ENCODE data around the gene MICALL1. TPM values are rescaled to one million over a fixed set of nuclear protein-coding genes. Genes with fewer than 3 reads are reported as not detected.
"Not testable (repeated sequence)": the region's sequence is repeated elsewhere in the genome, so short reads cannot be mapped to it uniquely, and the experiment has no call there.

The MICALL1 gene
- total RNA-seq, 1 donor from 2014 or later: 115 TPM

DNA sequence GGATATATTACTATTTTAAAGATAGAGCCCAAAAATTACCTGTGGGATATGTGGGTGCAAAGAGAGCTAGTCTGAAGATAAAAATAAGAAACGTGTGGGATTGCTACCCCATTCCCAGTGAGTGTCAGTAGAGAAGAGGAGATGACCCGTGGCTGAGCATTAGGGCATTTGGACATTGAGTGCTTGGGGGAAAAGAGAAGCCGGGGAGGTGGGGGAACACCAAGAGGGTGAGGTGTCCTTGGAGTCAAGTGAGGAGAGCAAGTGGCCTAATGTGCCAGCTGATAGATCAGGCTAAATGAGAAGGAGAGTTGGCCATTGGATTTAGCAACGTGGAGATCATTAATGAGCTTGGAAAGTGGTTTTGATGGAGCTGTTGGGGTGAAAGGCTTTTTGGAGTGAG, 48.6 kb downstream of the MICALL1 start:
- Histone ChIP-seq H3K36me3 (ENCODE audit: control insufficient read depth, insufficient read depth, low read length) (no peaks in the 10 kb centered on the region), H3K27me3 (ENCODE audit: control insufficient read depth, insufficient read depth, low read length) (no peaks in the 10 kb centered on the region), H3K4me3 (ENCODE audit: low read depth, low read length) (no peak overlapping the region)
- TF ChIP-seq, protein P1, sequence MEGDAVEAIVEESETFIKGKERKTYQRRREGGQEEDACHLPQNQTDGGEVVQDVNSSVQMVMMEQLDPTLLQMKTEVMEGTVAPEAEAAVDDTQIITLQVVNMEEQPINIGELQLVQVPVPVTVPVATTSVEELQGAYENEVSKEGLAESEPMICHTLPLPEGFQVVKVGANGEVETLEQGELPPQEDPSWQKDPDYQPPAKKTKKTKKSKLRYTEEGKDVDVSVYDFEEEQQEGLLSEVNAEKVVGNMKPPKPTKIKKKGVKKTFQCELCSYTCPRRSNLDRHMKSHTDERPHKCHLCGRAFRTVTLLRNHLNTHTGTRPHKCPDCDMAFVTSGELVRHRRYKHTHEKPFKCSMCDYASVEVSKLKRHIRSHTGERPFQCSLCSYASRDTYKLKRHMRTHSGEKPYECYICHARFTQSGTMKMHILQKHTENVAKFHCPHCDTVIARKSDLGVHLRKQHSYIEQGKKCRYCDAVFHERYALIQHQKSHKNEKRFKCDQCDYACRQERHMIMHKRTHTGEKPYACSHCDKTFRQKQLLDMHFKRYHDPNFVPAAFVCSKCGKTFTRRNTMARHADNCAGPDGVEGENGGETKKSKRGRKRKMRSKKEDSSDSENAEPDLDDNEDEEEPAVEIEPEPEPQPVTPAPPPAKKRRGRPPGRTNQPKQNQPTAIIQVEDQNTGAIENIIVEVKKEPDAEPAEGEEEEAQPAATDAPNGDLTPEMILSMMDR (IDR thresholded peaks at IDR 0.05; ENCODE audit: insufficient read depth, low read length, poor library complexity, severe bottlenecking): no peak
- no peak for DNase-seq (ENCODE audit: low read depth)

DNA sequence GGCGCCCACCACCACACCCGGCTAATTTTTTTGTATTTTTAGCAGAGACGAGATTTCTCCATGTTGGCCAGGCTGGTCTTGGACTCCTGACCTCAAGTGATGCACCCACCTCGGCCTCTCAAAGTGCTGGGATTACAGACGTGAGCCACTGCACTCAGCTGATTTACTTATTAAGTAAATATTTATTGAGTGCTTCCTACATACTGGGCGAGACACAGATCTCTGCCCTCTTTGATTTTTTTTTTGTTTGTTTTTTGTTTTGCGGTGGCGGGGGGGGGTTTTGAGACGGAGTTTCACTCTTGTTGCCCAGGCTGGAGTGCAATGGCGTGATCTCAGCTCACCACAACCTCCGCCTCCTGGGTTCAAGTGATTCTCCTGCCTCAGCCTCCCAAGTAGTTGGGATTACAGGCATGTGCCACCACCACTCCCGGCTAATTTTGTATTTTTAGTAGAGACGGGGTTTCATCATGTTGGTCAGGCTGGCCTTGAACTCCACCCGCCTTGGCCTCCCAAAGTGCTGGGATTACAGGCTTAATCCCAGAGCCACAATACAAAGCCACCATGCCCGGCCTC, 49.8 kb downstream of the MICALL1 start:
- H3K27me3 ChIP-seq (ENCODE audit: control insufficient read depth, insufficient read depth, low read length); H3K36me3 ChIP-seq (ENCODE audit: control insufficient read depth, insufficient read depth, low read length); H3K4me3 ChIP-seq (ENCODE audit: low read depth, low read length); DNase-seq (ENCODE audit: low read depth): not testable (repeated sequence)

DNA sequence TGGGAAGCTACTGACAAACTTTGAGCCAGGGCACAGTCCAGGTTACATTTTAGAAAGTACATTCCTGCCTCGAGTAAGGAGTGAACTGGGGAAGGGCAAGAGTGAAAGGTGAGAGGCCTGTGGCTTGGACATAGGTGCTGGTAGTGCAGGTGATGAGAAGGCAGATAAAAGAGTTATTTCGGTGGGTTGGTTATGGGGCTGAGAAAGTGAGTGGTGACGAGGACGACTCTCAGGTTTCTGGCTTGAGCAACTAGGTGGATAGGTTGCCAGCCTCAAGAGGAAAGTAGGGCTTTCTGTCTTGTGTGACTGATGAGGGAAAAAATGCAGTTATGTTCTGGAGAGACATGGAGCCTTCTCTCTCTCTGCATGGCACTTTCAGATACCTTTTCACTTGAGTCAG, 51.1 kb downstream of the MICALL1 start:
- TF ChIP-seq, protein P1 (IDR thresholded peaks at IDR 0.05; ENCODE audit: insufficient read depth, low read length, poor library complexity, severe bottlenecking): no peak
- H3K36me3 ChIP-seq (ENCODE audit: control insufficient read depth, insufficient read depth, low read length): no peaks in the 10 kb centered on the region
- no peaks in the 10 kb centered on the region for H3K27me3 ChIP-seq (ENCODE audit: control insufficient read depth, insufficient read depth, low read length)
- no peak for DNase-seq (ENCODE audit: low read depth)
- H3K4me3 ChIP-seq (ENCODE audit: low read depth, low read length): no peak overlapping the region

DNA sequence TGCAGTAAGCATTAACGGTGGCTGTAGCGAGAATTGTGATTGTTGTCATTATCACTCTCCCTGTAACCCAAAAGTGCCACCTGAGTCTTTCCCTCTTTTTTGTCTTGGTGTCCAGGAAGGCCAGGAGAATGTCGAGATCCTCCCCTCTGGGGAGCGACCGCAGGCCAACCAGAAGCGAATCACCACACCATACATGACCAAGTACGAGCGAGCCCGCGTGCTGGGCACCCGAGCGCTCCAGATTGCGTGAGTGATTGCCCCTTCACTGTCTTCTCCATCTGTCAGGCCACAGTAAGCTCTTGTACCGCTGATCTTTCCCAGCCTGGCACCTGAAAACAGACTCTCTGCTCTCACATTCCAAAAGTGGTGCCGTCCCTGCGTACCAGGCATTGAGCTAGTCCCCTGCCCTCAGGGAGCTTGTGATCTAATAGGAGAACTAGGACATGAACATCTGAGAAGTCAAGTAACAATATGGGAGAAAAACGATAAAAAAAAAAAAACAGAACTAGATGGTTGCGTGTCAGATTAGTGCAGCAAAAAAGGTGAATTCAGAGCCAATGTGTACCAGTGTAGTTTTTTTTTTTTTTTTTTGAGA, 53.2 kb downstream of the MICALL1 start:
- Histone ChIP-seq H3K4me3 (ENCODE audit: low read depth, low read length) (no peak overlapping the region), H3K27me3 (ENCODE audit: control insufficient read depth, insufficient read depth, low read length) (no peaks in the 10 kb centered on the region), H3K36me3 (ENCODE audit: control insufficient read depth, insufficient read depth, low read length) (no peaks in the 10 kb centered on the region)
- TF ChIP-seq, protein P1 (IDR thresholded peaks at IDR 0.05; ENCODE audit: insufficient read depth, low read length, poor library complexity, severe bottlenecking): no peak
- no peak for DNase-seq (ENCODE audit: low read depth)

DNA sequence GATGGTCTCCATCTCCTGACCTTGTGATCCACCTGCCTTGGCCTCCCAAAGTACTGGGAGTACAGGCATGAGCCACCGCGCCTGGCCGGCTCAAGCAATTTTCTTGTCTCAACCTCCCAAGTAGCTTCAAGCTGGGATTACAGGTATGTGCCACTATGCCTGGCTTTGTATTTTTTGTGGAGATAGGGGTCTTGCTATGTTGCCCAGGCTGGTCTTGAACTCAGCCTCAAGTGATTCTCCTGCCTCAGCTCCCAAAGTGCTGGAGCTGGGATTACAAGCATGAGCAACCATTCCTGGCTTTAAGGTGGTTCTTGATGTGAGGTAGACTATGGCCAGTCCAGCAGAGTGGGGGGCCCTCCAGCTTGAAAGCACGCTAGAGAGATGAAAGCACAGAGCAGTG, 55.0 kb downstream of the MICALL1 start:
- TF ChIP-seq, protein P1 (IDR thresholded peaks at IDR 0.05; ENCODE audit: insufficient read depth, low read length, poor library complexity, severe bottlenecking): no peak
- H3K36me3 ChIP-seq (ENCODE audit: control insufficient read depth, insufficient read depth, low read length): no peaks in the 10 kb centered on the region

DNA sequence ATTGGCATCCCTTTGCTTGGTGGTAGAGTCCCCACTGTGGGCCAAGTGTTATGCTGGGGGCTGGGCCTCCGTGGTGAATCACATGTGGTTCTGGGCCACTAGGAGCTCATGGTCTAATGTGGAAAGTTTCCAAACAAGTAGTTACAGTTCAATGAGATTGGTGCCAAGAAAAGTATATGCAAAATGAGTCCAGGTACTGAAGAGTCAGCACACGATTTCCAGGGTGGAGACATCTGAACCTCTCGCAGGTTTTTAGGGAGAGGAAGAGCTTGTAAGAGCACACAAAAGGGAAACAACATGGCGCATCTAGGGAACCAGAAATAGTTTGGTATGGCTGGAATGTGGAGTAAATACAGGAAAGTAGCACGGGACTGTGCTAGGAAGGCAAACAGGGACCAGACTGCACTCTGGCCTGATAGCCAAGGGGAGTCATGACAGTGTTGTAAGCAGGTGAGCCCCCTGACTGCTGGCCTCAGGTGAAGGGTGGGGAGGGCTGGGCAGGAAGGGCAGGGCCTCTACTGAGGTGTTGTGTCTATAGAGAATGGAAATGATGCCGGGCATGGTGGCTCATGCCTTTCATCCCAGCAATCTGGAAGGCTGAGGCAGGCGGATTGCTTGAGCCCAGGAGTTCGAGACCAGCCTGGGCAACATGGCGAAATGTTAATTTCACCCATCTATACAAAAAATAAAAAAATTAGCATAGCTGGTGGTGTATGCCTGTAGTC, 60.0 kb downstream of the MICALL1 start:
- TF ChIP-seq, protein P1 (IDR thresholded peaks at IDR 0.05; ENCODE audit: insufficient read depth, low read length, poor library complexity, severe bottlenecking): no peak
- no peak overlapping the region for H3K4me3 ChIP-seq (ENCODE audit: low read depth, low read length)
- no peaks in the 10 kb centered on the region for H3K27me3 ChIP-seq (ENCODE audit: control insufficient read depth, insufficient read depth, low read length)
- no peaks in the 10 kb centered on the region for H3K36me3 ChIP-seq (ENCODE audit: control insufficient read depth, insufficient read depth, low read length)
- no peak for DNase-seq (ENCODE audit: low read depth)

More for the DNA sequence above, 55.0 kb downstream of the MICALL1 start:
- Histone ChIP-seq H3K27me3 (ENCODE audit: control insufficient read depth, insufficient read depth, low read length) (no peaks in the 10 kb centered on the region), H3K4me3 (ENCODE audit: low read depth, low read length) (no peak overlapping the region)
- no peak for DNase-seq (ENCODE audit: low read depth)
